ENCODE data around the gene MYDGF.
"Not testable (repeated sequence)": the region's sequence is repeated elsewhere in the genome, so short reads cannot be mapped to it uniquely, and the experiment has no call there.

Gene MYDGF

GRCh38 chr19:4669723-4670480 is at the start of gene MYDGF:
TSS of gene MYDGF (minus strand) at chr19:4670342. CDS start at chr19:4670334, 8 bp downstream.
- peak; percentile 100 for DNase-seq (ENCODE audit: low spot score)
- in situ Hi-C loops (cut with MboI; ENCODE audit: low sequenced_read_pairs, unreplicated experiment) = no loop called here
- no peak for TF ChIP-seq CTCF (IDR thresholded peaks at IDR 0.05; ENCODE audit: borderline replicate concordance, control extremely low read depth, extremely low read depth, insufficient read depth, missing control alignments)

DNA sequence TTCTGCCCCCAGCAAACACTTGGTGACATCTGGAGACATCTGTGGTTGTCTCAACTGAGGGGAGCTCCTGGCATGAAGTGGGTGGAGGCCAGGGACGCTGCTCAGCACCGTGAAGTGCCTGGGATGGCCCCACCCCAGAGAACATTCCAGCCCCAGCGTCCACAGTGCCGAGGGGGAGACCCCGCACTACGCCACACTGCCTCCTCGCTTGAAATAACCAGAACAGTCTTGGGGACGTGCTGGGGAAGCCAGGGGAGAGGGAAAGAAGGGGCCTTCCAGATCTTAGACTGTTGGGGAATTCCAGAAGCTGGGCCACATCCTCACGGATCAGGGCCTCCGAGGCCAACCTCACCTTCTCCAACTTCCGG is 49.3 kb upstream of the MYDGF start:
- DNase-seq (ENCODE audit: low spot score) = no peak
- TF ChIP-seq CTCF (IDR thresholded peaks at IDR 0.05; ENCODE audit: borderline replicate concordance, control extremely low read depth, extremely low read depth, insufficient read depth, missing control alignments) = no peak
- in situ Hi-C loops (cut with MboI; ENCODE audit: low sequenced_read_pairs, unreplicated experiment) = no loop called here

DNA sequence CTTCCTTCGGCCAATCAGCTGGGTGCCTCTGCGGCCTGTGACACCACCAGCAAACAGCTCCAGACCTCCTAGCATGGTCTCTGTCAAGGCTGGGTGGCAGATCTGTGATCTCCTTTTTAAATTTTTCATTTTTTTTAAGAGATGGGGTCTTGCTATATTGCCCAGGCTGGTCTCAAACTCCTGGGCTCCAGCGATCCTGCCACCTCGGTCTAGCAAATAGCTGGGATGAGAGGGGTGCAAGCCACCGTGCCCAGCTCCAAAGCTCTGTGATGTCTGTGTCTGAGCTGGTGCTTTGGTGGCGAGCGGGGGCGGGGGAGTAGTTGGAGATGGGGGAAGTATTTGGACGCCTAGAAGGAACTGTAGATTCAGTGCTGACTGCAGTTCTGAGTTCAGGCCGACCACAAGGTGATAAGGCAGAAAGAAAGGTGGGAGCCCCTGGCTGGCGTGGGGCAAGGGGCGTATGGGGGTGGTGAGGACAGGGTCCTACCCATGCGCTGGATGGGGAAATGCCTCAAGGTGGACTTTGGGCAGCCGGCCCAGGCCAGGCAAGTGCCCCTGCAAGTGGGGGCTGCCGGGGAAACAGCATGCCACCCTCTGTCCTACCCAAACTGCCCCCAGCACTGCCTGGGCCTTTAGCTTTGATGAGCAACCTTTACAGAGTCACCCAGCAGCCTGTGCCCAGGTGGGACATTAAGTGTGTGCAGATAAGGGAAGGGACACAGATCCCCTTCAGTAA is 48.0 kb upstream of the MYDGF start:
- in situ Hi-C loops (cut with MboI; ENCODE audit: low sequenced_read_pairs, unreplicated experiment) = no loop called here
- no peak for TF ChIP-seq CTCF (IDR thresholded peaks at IDR 0.05; ENCODE audit: borderline replicate concordance, control extremely low read depth, extremely low read depth, insufficient read depth, missing control alignments)
- DNase-seq (ENCODE audit: low spot score) = no peak

- no peak for DNase-seq (ENCODE audit: low spot score)
- in situ Hi-C loops (cut with MboI; ENCODE audit: low sequenced_read_pairs, unreplicated experiment) = no loop called here
- no peak for TF ChIP-seq CTCF (IDR thresholded peaks at IDR 0.05; ENCODE audit: borderline replicate concordance, control extremely low read depth, extremely low read depth, insufficient read depth, missing control alignments)
Measured at GRCh38 chr19:4717191-4717965, 47.2 kb upstream of the MYDGF start.

DNA sequence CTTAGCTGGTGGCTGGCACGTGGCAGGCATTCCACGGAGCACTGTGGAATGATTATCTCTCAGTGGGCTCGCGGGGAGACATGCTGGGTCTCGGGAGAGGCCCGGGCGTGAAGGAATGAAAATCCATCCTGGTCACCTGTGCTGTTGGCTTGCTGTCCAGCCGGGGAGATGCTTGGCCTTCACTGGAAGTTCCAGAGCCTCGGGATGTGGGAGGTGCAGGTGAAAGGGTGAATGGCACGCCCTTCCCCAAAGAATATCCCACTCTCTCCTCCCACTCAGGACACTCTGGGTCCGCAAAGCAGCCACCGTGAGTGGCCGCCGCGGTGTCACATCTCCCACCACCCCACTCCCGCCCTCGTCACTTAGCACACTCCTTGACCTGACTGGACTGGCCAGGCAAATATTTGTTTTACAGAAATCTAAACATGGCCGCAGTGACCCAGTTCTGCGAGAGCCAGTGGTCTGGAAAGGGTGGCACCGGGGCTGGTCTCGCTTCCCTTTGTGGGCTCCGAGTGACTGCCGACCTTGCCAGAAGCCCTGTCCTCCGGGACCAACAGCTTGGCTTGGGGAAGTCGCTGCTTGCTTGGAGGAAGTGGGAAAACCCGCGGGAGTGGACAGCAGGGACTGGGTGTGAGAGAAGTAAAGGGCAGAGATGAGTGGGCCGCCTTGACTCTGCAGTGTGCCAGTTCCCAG is 45.5 kb upstream of the MYDGF start:
- TF ChIP-seq CTCF (IDR thresholded peaks at IDR 0.05; ENCODE audit: borderline replicate concordance, control extremely low read depth, extremely low read depth, insufficient read depth, missing control alignments) = no peak
- no peak for DNase-seq (ENCODE audit: low spot score)
- in situ Hi-C loops (cut with MboI; ENCODE audit: low sequenced_read_pairs, unreplicated experiment) = no loop called here

- in situ Hi-C loops (cut with MboI; ENCODE audit: low sequenced_read_pairs, unreplicated experiment); DNase-seq (ENCODE audit: low spot score): not testable (repeated sequence)
Measured at GRCh38 chr19:4715178-4715528, 45.0 kb upstream of the MYDGF start.

All from GM13976 (cell line).